GM19452 (cell line): ENCODE results near the gene NSD1.
A peak's percentile ranks its signal among the peaks of the same experiment; 100 is the strongest.

ENCODE experiments used
- ATAC-seq: cut with Tn5 transposase; IDR thresholded peaks from one replicate; pipeline ENCODE4 v1.9.1; 2021; ENCODE audit not compliant: unreplicated experiment

Gene NSD1

GRCh38 chr5:177133096-177133852 is at the start of gene NSD1:
NSD1 (plus strand) TSS chr5:177133773; CDS start chr5:177135104, 1,331 bp downstream.
- ATAC-seq, result peak; percentile 69

GRCh38 chr5:177084175-177084574 is 49.4 kb upstream of the NSD1 start:
- no peak for ATAC-seq

GRCh38 chr5:177085985-177086653 is 47.5 kb upstream of the NSD1 start:
- no peak for ATAC-seq

GRCh38 chr5:177086654-177087397 is 46.7 kb upstream of the NSD1 start, which contains the start of gene FGFR4:
FGFR4 (plus strand) TSS chr5:177086915; CDS start chr5:177089603, 2,688 bp downstream.
- peak; percentile 60 for ATAC-seq

GRCh38 chr5:177087398-177088005 is 46.1 kb upstream of the NSD1 start:
- ATAC-seq, result no peak

- no peak for ATAC-seq
Measured at GRCh38 chr5:177089127-177089526, 44.4 kb upstream of the NSD1 start.

GRCh38 chr5:177089825-177090641 is 43.5 kb upstream of the NSD1 start:
- ATAC-seq, result no peak

GRCh38 chr5:177090813-177091212 is 42.8 kb upstream of the NSD1 start:
- no peak for ATAC-seq

- ATAC-seq, result no peak
Measured at GRCh38 chr5:177091232-177091631, 42.3 kb upstream of the NSD1 start.

GRCh38 chr5:177092178-177093081 is 41.1 kb upstream of the NSD1 start:
- no peak for ATAC-seq

- no peak for ATAC-seq
Measured at GRCh38 chr5:177093082-177093712, 40.4 kb upstream of the NSD1 start.

GRCh38 chr5:177093803-177094202 is 39.8 kb upstream of the NSD1 start:
- no peak for ATAC-seq

GRCh38 chr5:177094224-177095087 is 39.1 kb upstream of the NSD1 start:
- ATAC-seq, result no peak

- ATAC-seq, result no peak
Measured at GRCh38 chr5:177095088-177095669, 38.4 kb upstream of the NSD1 start.

GRCh38 chr5:177096162-177097015 is 37.2 kb upstream of the NSD1 start:
- ATAC-seq, result no peak
